Memory B cell (primary cell): ENCODE measurements around the gene ALKAL2.

ENCODE experiments used
- ATAC-seq: fragments of 150-1000 bp; cut with Tn5 transposase; 2 replicates; pipeline ENCODE4 v1.10.0; 2021; ENCODE audit warnings: low read depth, mild to moderate bottlenecking, moderate library complexity
- DNase-seq, 2 donors: peaks; one replicate each; pipeline ENCODE4 v3.0.0; 2022; ENCODE audit warnings: low spot score in 2 of 2
- H3K27ac Mint-ChIP-seq: one replicate; pipeline ENCODE4 v1.8.0; 2022; ENCODE audit warnings: mild to moderate bottlenecking, moderate library complexity, mixed read lengths
- H3K27me3 Mint-ChIP-seq: one replicate; pipeline ENCODE4 v1.8.0; 2022; ENCODE audit warnings: mixed read lengths
- H3K36me3 Mint-ChIP-seq: one replicate; pipeline ENCODE4 v1.8.0; 2022; ENCODE audit warnings: mild to moderate bottlenecking, mixed read lengths
- H3K4me1 Mint-ChIP-seq: one replicate; pipeline ENCODE4 v1.8.0; 2022; ENCODE audit warnings: mixed read lengths
- H3K4me3 Mint-ChIP-seq: one replicate; pipeline ENCODE4 v1.8.0; 2022; ENCODE audit warnings: mild to moderate bottlenecking, moderate library complexity, mixed read lengths
- H3K9me3 Mint-ChIP-seq: one replicate; pipeline ENCODE4 v1.8.0; 2022; ENCODE audit warnings: mixed read lengths

The ALKAL2 gene

DNA sequence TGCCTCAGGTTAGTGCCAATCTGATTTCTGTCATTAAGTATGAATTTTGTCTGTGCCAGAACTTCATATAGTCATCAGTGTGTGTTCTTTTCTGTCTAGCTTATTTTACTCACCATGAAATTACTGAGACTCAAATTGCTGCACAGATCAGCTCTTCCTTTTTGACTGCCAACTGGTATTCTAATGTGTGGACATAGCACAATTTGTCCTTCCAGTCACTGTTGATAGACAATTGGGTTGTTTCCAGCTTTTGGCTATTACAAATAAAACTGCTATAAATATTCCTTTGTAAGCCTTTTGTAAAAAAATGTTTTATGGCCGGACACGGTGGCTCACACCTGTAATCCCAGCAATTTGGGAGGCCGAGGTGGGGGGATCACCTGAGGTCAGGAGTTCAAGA, 31.8 kb downstream of the ALKAL2 start:
- Mint-ChIP-seq H3K36me3 (peaks cover 12% of the 10 kb centered on the region), H3K27me3 (no peaks in the 10 kb centered on the region), H3K4me1 (no peaks in the 10 kb centered on the region), H3K27ac (no peak overlapping the region), H3K9me3 (peaks cover 6% of the 10 kb centered on the region), H3K4me3 (no peak overlapping the region)
- DNase-seq (no peak), ATAC-seq (no peak)

DNA sequence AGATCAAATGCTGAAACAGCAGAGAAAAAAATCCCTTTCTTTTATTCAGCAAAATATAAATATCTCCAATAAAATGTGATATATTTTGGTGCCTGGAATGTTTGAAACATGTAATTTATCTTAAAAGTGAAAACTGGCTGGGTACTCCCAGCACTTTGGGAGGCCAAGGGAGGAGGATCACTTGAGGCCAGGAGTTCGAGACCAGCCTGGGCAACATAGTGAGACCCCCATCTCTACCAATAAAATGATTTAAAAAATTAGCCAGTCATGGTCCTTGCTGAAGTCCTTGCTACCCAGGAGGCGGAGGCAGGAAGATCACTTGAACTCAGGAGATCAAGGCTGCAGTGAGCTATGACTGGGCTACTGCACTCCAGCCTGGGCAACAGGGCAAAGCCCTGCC, 32.7 kb downstream of the ALKAL2 start:
- DNase-seq (no peak), ATAC-seq (no peak)
- Mint-ChIP-seq H3K4me1 (no peaks in the 10 kb centered on the region), H3K4me3 (no peak overlapping the region), H3K36me3 (peaks cover 12% of the 10 kb centered on the region), H3K9me3 (peaks cover 6% of the 10 kb centered on the region), H3K27ac (no peak overlapping the region), H3K27me3 (no peaks in the 10 kb centered on the region)

DNA sequence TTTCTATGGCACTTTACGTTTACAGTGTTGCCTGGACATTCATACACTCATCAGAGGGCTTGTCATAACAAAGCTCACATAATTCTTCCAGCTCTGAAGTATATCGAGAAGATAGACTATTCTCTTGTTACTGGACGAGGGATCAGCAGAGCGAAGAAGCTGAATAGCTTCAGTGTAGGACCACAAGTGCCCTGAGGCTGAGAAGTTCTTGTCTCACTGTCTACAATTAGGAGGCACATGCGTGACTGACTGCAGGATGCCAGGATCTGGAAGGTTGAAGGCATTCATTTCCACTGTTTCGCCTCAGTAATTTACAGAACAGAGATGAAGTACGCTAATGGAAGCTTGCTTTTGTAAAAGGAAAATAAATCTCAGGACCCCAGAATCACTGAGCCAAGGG, 33.6 kb downstream of the ALKAL2 start:
- peaks cover 6% of the 10 kb centered on the region for H3K9me3 Mint-ChIP-seq
- H3K27me3 Mint-ChIP-seq = no peaks in the 10 kb centered on the region
- DNase-seq (no peak), ATAC-seq (no peak)
- H3K4me1 Mint-ChIP-seq = no peaks in the 10 kb centered on the region
- peaks cover 10% of the 10 kb centered on the region for H3K36me3 Mint-ChIP-seq
- no peak overlapping the region for H3K4me3 Mint-ChIP-seq
- H3K27ac Mint-ChIP-seq = no peak overlapping the region

DNA sequence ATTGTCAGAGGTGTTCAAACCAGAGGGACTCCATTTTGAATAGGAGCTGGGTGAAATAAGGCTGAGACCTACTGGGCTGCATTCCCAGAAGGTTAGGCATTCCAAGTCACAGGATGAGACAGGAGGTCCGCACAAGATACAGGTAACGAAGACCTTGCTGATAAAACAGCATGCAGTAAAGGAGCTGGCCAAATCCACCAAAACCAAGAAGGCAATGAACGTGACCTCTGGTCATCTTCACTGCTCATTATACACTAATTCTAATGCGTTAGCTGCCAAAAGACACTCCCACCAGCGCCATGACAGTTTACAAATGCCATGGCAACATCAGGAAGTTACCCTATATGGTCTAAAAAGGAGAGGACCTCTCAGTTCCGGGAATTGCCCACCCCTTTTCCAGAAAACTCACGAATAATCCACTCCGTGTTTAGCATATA, 34.7 kb downstream of the ALKAL2 start:
- Mint-ChIP-seq H3K9me3 (peaks cover 1% of the 10 kb centered on the region), H3K27me3 (no peaks in the 10 kb centered on the region), H3K36me3 (peaks cover 7% of the 10 kb centered on the region), H3K4me1 (no peaks in the 10 kb centered on the region), H3K4me3 (no peak overlapping the region), H3K27ac (no peak overlapping the region)
- ATAC-seq (no peak), DNase-seq (no peak)

DNA sequence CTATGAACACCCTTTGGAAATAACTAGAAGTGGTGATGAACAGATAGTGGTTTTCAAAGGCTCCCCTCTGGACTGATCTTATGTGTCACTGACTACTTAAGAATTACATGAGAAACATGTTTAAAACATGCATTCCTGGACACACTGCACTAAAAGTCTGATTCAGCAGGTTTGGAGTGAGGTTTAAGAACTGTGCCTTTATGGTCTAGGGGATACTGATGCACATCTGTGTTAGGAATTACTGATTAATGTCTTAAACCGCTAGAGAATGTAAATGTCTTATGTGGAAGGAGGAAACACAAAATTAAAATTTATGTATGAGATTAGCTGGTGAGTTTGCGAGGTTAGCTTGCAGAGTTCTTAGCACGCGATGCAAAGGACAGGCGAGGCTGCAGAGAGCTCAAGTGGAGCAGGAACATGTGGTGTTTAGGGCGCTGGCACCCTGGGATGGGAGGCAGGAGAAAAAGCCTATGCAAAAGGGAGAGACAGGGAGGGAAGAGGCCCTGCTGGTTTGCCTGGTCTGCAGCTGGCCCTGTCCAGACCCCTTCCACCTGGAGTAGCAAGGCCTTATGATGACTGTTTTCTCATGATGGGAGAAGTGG, 35.8 kb downstream of the ALKAL2 start:
- peaks cover 7% of the 10 kb centered on the region for H3K36me3 Mint-ChIP-seq
- H3K9me3 Mint-ChIP-seq = no peaks in the 10 kb centered on the region
- ATAC-seq (no peak), DNase-seq (no peak)
- H3K27me3 Mint-ChIP-seq = no peaks in the 10 kb centered on the region
- H3K4me3 Mint-ChIP-seq = no peak overlapping the region
- H3K4me1 Mint-ChIP-seq = no peaks in the 10 kb centered on the region
- no peak overlapping the region for H3K27ac Mint-ChIP-seq

DNA sequence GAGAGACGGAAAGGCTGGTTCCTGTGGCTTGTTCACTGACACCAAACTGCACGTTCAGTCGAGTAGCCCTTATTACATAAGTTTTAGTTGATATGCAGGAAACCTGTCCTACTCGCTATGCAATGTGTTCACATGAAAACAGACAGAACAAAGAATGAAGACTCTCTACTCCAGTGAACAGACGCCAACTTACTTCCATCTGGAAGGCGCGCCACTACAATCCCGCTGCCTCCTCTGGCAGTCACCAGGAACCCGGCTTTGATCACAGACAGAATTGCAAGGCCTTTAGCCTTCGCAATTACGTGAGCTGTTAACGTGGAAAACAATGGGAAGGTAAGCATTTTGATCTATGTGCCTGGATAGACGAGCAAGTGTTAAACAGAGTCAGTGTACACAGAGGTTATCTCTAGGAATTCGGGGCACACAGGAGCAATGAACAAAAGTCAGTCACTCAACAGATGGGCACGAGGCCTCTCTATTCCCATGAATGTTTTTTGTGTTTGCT, 38.3 kb downstream of the ALKAL2 start:
- Mint-ChIP-seq H3K4me3 (no peak overlapping the region), H3K9me3 (no peaks in the 10 kb centered on the region), H3K4me1 (peaks cover 4% of the 10 kb centered on the region), H3K27ac (no peak overlapping the region), H3K27me3 (no peaks in the 10 kb centered on the region), H3K36me3 (peaks cover 13% of the 10 kb centered on the region)
- DNase-seq (no peak), ATAC-seq (no peak)

DNA sequence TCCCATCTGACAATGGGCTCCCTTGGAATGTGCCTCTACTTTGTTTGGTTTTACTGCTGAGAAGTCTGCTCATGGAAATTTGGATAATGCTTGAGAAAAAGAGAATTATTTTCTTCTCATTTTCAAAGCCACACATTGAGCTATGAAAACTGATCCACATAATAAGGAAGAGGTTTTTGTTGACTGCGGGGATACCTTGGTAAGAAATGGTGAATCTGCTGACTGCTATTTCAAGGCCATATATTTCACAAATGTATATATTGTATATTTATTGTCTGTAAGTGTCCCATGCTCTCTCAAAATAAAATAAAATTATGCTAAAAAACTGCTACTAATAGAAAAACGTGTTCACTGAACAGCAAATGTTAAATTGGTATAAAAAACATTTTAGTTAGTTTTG, 39.2 kb downstream of the ALKAL2 start:
- DNase-seq = no peak
- no peak overlapping the region for H3K4me3 Mint-ChIP-seq
- H3K36me3 Mint-ChIP-seq = peaks cover 20% of the 10 kb centered on the region
- no peak overlapping the region for H3K27ac Mint-ChIP-seq
- no peaks in the 10 kb centered on the region for H3K9me3 Mint-ChIP-seq
- H3K4me1 Mint-ChIP-seq = peaks cover 4% of the 10 kb centered on the region
- no peaks in the 10 kb centered on the region for H3K27me3 Mint-ChIP-seq
- no peak for ATAC-seq

DNA sequence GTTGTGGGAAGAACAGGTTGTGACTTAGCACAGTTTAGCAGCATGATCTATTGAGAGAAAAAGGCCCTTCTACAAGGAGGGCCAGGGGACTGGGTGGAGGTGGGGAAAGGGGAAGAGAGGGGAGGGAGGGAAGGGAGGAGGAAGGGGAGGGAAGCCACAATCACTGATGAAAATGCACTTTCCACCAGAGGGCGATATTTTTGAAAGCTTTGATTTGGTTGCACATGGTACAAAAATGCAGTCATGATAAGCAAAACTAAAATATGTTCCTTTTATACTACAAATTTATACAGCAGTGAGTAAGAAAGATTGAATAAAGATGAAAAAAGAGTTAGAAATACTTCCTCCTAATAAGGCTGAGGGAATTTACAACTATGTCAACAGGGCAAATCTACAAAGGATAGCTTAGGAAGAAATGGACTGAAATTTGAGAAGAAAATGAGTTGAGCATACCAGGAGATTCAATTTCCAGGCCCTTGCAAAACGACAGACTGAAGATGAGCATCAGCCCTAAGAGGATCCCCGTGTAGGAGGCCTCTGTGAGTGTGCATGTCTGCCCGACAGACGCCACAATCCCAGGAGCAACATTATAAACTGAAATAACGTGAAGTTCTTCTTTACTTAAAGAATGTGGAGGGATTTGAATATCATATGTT, 41.3 kb downstream of the ALKAL2 start:
- Mint-ChIP-seq H3K36me3 (peaks cover 29% of the 10 kb centered on the region), H3K27ac (peak overlapping the region; percentile 38), H3K4me3 (no peak overlapping the region), H3K27me3 (no peaks in the 10 kb centered on the region), H3K4me1 (peaks cover 4% of the 10 kb centered on the region), H3K9me3 (peaks cover 2% of the 10 kb centered on the region)
- peak; percentile 20 to 35 for DNase-seq
- peak; percentile 56 for ATAC-seq

DNA sequence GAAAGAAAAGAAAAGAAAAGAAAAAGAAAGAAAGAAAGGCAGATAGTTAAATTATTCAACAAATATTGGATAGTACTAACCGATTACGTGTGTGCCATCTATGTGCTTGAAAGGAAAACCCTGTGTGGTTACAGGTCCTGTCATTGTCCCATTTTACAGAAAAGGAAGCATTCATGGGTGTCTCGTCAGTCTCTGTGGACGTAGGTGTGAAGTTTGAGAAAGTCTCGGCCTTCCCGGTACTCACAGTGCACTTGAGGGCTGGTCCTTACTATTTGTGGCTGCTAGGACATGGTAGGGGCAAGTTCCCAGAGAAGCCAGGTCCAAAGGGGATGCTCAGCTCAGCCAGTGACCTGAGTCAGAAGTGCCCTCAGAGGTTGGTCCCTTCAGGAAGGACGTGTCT, 43.3 kb downstream of the ALKAL2 start:
- H3K4me3 Mint-ChIP-seq = no peak overlapping the region
- peaks cover 2% of the 10 kb centered on the region for H3K9me3 Mint-ChIP-seq
- peaks cover 42% of the 10 kb centered on the region for H3K36me3 Mint-ChIP-seq
- ATAC-seq (no peak), DNase-seq (no peak)
- H3K4me1 Mint-ChIP-seq = peaks cover 4% of the 10 kb centered on the region
- H3K27ac Mint-ChIP-seq = no peak overlapping the region
- H3K27me3 Mint-ChIP-seq = no peaks in the 10 kb centered on the region

DNA sequence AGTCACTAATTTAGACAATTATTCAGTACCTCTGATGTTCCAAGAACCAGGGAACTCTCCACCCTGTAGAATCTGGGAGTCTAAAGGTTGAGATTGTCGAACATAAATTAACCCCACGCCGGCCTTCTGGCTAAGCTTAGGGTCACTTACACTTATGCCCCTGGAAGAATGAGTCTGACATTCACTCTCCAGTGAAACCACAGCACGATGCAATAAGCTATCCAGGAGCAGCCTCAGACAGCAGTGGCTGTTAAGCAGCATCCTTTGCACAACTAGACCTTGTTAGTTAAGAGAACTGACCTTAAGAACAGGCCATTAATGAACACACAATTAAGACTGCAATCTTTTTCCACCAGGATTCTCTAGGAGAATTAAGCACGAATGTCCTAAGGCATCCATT, 49.0 kb downstream of the ALKAL2 start:
- DNase-seq (no peak), ATAC-seq (no peak)
- Mint-ChIP-seq H3K27ac (no peak overlapping the region), H3K36me3 (peaks cover 44% of the 10 kb centered on the region), H3K4me3 (no peak overlapping the region), H3K9me3 (peaks cover 2% of the 10 kb centered on the region), H3K27me3 (no peaks in the 10 kb centered on the region), H3K4me1 (no peaks in the 10 kb centered on the region)

DNA sequence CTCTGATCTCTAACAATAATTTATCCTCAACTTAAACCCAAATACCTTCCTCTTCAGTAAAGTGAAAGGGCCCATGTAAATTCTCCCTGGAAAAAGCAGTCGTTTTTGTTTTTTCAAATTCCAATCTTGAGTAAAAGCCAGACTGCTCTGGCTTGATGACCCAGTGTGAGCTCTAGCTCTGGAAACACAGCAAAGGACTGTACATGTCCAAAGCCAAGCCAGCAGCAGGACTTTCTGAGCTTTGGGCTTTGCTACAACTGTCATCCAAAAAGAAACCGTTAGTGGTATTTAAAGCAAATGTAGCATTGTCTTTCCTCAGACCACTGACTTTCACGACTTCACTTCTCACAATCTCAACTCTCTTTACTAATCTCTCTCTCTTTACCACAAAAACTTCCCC, 49.5 kb downstream of the ALKAL2 start:
- no peak for ATAC-seq
- Mint-ChIP-seq H3K9me3 (peaks cover 2% of the 10 kb centered on the region), H3K36me3 (peaks cover 42% of the 10 kb centered on the region), H3K27ac (no peak overlapping the region), H3K4me3 (no peak overlapping the region), H3K4me1 (no peaks in the 10 kb centered on the region), H3K27me3 (no peaks in the 10 kb centered on the region)
- no peak for DNase-seq

DNA sequence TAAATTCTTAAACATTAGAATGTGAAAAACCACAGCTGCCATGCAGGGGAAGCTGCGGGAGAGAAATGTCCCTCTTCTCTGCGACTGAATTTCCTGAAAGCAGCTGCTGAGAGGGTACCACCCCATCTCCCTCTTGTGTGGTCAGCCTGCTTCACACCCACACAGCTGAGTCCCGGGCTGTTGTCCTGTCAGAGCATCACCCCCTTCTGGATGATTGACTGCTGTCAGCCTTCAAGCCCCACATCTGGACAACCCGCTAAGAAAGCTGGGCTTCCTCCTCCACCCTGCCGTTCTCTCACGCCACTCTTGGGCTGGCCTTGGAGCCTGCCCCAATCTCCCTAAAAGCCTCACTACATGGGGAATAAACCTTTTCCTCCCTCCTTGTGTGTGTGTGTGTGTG, 50.0 kb downstream of the ALKAL2 start:
- H3K36me3 Mint-ChIP-seq = peaks cover 40% of the 10 kb centered on the region
- H3K4me3 Mint-ChIP-seq = no peak overlapping the region
- no peak for ATAC-seq
- DNase-seq = no peak
- H3K27me3 Mint-ChIP-seq = no peaks in the 10 kb centered on the region
- peaks cover 2% of the 10 kb centered on the region for H3K9me3 Mint-ChIP-seq
- no peaks in the 10 kb centered on the region for H3K4me1 Mint-ChIP-seq
- no peak overlapping the region for H3K27ac Mint-ChIP-seq

DNA sequence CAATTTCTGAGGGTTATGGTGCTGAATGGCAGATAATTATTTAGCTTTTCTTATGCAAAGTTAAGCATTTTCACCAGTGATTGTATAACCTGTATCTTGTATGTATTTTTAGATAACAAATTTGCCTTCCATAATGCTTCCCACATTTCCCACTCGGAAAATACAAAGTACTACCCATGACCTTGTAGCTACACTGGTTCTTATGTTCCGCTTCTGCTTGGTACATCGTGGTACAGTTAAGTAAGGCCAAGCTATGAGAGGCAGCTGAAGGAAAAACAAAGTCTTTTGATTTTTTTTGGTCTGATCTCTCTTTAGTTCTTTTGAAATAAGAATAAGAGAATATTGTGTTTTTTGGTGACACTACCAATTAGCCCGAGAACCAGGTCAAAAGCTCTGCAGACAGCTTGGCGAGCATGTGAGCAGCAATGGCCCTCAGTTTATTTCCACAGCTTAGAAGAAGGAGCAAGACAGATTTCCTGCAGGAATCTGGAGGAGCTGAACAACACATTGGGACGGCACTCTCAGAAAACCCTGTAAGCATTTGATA, 50.8 kb downstream of the ALKAL2 start:
- H3K36me3 Mint-ChIP-seq = peaks cover 38% of the 10 kb centered on the region
- ATAC-seq = no peak
- H3K27ac Mint-ChIP-seq = no peak overlapping the region
- H3K27me3 Mint-ChIP-seq = no peaks in the 10 kb centered on the region
- H3K4me1 Mint-ChIP-seq = no peaks in the 10 kb centered on the region
- H3K4me3 Mint-ChIP-seq = no peak overlapping the region
- no peak for DNase-seq
- H3K9me3 Mint-ChIP-seq = no peaks in the 10 kb centered on the region

DNA sequence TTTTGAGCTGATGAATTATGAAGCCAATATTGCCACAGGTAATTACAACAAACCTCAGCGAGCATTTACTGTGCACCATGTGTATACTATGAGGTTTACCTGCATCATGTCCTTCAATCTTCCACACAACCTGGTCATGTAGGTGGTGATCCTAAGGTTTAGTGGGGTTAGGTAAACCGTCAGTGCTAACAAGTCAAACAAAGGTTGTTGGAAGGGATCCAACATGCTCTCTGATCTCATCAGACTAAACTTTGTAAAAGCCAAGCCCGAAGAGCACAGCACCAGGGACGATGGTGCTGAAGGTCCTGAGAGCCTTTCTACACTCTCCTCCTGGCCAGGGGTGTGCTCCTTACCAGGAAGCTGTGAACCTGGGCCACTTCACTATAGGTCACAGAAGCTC, 53.5 kb downstream of the ALKAL2 start:
- H3K4me1 Mint-ChIP-seq = no peaks in the 10 kb centered on the region
- no peak overlapping the region for H3K27ac Mint-ChIP-seq
- no peaks in the 10 kb centered on the region for H3K27me3 Mint-ChIP-seq
- ATAC-seq (no peak), DNase-seq (no peak)
- H3K36me3 Mint-ChIP-seq = peaks cover 29% of the 10 kb centered on the region
- no peak overlapping the region for H3K4me3 Mint-ChIP-seq
- H3K9me3 Mint-ChIP-seq = no peaks in the 10 kb centered on the region

DNA sequence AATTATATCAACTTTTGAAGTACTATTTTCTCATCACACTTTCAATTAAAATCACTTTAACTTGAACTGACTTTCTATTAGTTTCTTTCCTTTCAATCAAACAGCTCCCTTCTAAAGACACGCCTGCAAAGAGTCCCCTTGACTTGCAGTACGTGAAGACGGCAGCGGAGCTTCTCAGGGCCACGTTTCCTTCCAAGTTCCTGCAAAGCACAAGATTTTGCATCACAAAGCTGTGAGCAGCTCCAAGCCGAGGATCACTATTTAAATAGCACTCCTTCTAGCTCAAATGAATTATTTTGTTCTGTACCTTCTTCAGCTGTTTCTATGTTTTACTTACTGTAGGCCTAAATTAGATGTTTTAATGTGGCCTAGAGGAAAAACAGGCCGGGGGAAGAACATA, 54.9 kb downstream of the ALKAL2 start:
- DNase-seq (no peak), ATAC-seq (no peak)
- H3K27me3 Mint-ChIP-seq = no peaks in the 10 kb centered on the region
- no peak overlapping the region for H3K27ac Mint-ChIP-seq
- no peaks in the 10 kb centered on the region for H3K9me3 Mint-ChIP-seq
- H3K4me1 Mint-ChIP-seq = no peaks in the 10 kb centered on the region
- H3K4me3 Mint-ChIP-seq = no peak overlapping the region
- peaks cover 25% of the 10 kb centered on the region for H3K36me3 Mint-ChIP-seq
